A549 (cell line): ENCODE results near the gene PEPD.

Experiments
- FOSL2 ChIP-seq, 2 experiments: fragments of 450-650 bp in 1 of 2; fragments of >200 bp in 1 of 2; sonication (Bioruptor Twin) in 1 of 2; formaldehyde crosslinking; IDR thresholded peaks; 2 replicates each; pipeline versions ENCODE4 v1.5.0 to v1.6.1; 2016 to 2020; ENCODE audit warnings: mild to moderate bottlenecking in 1 of 2, moderate library complexity in 1 of 2
- KDM1A ChIP-seq: fragments of 200-600 bp; sonication (generic); IDR thresholded peaks from 2 replicates; pipeline ENCODE4 v1.6.1; 2016; ENCODE audit warnings: low read depth, mild to moderate bottlenecking
- NFE2L2 ChIP-seq: fragments of 150-350 bp; conservative IDR thresholded peaks from 2 replicates; pipeline ENCODE4 v1.6.1; 2014; ENCODE audit warnings: low read length
- SREBF2 ChIP-seq: fragments of 450-650 bp; IDR thresholded peaks from 2 replicates; pipeline ENCODE4 v1.6.1; 2014; ENCODE audit warnings: mild to moderate bottlenecking, moderate library complexity
- TF ChIP-seq, protein P1 (sequence below): fragments of >200 bp; sonication (Bioruptor Twin); formaldehyde crosslinking; IDR thresholded peaks from 3 replicates; pipeline ENCODE4 v1.5.1; 2016
- TF ChIP-seq, protein P2 (sequence below): fragments of >200 bp; sonication (Bioruptor Twin); formaldehyde crosslinking; IDR thresholded peaks from 3 replicates; pipeline ENCODE4 v1.6.1; 2016
- TF ChIP-seq, protein P3 (sequence below): fragments of 450-650 bp; IDR thresholded peaks from 2 replicates; pipeline ENCODE4 v1.6.1; 2014; ENCODE audit warnings: antibody characterized with exemption

DNA sequence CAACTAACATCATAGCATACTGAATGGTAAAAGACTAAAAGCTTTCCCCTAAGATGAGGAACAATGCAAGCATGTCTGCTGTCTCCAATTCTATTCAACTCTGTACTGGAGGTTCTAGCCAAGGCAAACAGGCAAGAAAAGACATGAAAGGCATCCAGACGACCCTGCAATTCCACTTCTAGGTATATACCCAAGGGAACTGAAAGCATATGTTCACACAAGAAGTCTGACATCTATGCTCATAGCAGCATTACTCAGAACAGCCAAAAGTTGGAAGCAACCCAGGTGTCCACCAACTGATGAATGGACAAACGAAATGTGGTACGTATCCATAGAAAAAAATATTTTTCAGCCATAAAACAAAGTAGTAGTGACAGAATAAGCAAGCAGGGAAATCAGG lies 39.1 kb downstream of the PEPD start:
- TF ChIP-seq, protein P1, sequence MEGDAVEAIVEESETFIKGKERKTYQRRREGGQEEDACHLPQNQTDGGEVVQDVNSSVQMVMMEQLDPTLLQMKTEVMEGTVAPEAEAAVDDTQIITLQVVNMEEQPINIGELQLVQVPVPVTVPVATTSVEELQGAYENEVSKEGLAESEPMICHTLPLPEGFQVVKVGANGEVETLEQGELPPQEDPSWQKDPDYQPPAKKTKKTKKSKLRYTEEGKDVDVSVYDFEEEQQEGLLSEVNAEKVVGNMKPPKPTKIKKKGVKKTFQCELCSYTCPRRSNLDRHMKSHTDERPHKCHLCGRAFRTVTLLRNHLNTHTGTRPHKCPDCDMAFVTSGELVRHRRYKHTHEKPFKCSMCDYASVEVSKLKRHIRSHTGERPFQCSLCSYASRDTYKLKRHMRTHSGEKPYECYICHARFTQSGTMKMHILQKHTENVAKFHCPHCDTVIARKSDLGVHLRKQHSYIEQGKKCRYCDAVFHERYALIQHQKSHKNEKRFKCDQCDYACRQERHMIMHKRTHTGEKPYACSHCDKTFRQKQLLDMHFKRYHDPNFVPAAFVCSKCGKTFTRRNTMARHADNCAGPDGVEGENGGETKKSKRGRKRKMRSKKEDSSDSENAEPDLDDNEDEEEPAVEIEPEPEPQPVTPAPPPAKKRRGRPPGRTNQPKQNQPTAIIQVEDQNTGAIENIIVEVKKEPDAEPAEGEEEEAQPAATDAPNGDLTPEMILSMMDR = no peak
- TF ChIP-seq SREBF2 (no peak), KDM1A (no peak), FOSL2 (IDR thresholded peaks at IDR 0.05) (no peak), FOSL2 (CRISPR knock-in tag; IDR thresholded peaks at IDR 0.05) (no peak), NFE2L2 (no peak)
- TF ChIP-seq, protein P2, sequence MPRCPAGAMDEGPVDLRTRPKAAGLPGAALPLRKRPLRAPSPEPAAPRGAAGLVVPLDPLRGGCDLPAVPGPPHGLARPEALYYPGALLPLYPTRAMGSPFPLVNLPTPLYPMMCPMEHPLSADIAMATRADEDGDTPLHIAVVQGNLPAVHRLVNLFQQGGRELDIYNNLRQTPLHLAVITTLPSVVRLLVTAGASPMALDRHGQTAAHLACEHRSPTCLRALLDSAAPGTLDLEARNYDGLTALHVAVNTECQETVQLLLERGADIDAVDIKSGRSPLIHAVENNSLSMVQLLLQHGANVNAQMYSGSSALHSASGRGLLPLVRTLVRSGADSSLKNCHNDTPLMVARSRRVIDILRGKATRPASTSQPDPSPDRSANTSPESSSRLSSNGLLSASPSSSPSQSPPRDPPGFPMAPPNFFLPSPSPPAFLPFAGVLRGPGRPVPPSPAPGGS = no peak
- TF ChIP-seq, protein P3, sequence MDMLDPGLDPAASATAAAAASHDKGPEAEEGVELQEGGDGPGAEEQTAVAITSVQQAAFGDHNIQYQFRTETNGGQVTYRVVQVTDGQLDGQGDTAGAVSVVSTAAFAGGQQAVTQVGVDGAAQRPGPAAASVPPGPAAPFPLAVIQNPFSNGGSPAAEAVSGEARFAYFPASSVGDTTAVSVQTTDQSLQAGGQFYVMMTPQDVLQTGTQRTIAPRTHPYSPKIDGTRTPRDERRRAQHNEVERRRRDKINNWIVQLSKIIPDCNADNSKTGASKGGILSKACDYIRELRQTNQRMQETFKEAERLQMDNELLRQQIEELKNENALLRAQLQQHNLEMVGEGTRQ = no peak
